ENCODE measurements around the gene GRIN2A. TPM values are rescaled to one million over a fixed set of nuclear protein-coding genes. Genes with fewer than 3 reads are reported as not detected.

The GRIN2A gene
- total RNA-seq, 4 donors from 2014 or later: 0.13 to 1.2 (median 0.30) TPM

DNA sequence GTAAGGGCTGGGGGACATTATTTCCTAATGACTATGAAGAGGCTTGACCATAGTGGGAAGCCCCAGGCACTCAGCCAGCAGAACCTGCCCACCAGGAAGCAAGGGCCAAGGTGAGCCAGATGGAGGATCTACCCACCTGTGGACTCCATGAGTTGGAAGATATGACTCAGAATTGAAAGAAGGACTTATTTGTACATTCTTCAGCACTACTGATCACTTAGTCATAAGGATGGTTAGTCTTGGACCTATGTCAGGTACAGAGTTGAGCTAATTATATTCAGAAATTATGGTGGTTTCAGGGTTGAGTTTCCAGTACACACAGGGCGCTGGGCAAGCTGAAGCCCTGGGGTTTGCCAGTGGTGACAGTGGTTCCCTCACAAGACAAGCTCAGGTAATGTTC is 24.0 kb upstream of the GRIN2A start:
- no peak for TF ChIP-seq CTCF (IDR thresholded peaks at IDR 0.05)
- DNase-seq (ENCODE audit: low spot score): no peak
- no peak for ATAC-seq (ENCODE audit: low FRiP score)

GRCh38 chr16:10205688-10206087 is 23.5 kb upstream of the GRIN2A start:
- DNase-seq (ENCODE audit: low spot score): no peak
- no peak for ATAC-seq (ENCODE audit: low FRiP score)
- no peak for TF ChIP-seq CTCF (IDR thresholded peaks at IDR 0.05)

DNA sequence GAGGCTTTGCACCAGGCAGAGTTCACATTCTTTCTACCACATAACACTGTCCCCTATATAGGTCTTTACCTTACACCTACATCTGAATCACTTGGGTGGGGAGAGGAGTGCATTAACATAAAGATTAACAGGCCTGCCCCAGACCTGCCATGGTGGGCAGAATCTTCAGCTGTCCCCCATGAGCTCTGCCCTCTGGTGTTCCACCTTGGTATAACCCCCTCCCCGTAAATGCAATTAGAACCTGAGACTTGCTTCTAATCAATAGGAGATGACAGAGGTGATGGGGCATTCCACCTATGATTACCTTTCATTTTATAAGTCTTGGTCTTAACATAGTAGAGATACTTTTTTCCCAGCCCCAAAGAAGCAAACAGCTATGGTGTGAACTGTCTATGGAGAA is 20.4 kb upstream of the GRIN2A start:
- DNase-seq (ENCODE audit: low spot score) (no peak), ATAC-seq (ENCODE audit: low FRiP score) (no peak)
- TF ChIP-seq CTCF (IDR thresholded peaks at IDR 0.05): no peak

DNA sequence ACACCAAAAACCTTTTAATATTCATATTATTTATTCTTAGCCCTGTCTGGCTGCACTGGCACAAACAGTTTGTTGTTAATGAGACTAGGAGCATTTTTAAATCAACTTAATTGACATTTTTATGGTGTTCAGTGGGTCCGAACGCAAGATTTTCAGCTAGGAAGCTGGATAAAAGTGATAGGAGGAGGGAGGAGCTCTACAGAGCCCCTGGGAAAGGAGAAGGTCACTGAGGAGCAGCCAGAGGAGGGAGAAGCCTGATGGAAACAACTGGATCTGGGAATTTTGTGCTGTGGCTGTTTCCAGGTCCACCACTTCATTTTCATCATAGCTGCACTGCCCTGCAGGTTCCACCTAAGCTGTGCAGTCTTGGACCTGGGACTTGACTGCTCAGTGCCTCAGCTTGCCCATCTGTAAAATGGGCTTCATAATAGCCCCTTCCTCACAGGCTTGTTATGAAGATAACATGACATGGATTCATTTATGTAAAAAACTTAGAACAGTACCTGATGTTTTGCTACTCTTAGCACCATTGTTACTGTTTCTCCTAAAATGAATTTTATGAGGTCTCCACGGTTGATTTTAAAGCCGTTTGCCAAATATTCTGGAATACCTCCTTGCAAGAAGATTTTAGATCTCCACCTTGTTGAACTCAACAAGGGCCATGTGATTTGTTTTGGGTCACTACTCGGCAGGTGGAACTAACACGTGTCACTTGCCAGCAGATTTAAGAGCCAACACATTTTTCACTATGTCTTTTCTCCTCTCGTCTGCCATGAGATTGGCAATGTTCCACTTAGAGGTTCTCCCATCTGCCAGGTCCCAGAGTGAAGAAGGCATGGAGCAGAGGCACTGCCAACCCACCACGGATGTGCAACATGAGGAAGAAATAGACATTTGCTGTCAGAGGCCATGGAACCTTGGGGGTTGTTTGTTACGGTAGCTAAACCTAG is 18.7 kb upstream of the GRIN2A start:
- DNase-seq (ENCODE audit: low spot score) (no peak), ATAC-seq (ENCODE audit: low FRiP score) (no peak)
- TF ChIP-seq CTCF (IDR thresholded peaks at IDR 0.05): no peak

GRCh38 chr16:10196999-10197398 is 14.8 kb upstream of the GRIN2A start:
- ATAC-seq (ENCODE audit: low FRiP score) (no peak), DNase-seq (ENCODE audit: low spot score) (no peak)

DNA sequence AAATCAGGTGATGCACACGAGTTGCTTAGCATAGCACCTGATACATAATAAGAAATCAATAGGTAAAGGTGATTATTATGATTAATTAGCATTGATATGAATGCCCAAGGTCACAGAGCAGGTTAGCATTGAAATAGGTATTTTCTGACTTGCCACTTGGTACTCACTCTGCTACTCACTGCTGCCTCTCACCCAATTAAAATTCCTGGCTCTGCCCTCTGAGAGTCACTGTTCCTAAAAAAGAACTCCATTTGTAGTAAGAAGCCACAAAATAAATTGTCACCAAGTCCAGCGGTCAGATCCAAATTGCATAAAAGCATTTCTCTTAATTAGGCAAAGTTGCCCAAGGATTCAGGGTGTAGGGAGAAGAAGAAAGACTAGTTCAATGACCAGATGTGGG is 8.9 kb upstream of the GRIN2A start:
- no peak for TF ChIP-seq CTCF (IDR thresholded peaks at IDR 0.05)

More at GRCh38 chr16:10196999-10197398, 14.8 kb upstream of the GRIN2A start:
- no peak for TF ChIP-seq CTCF (IDR thresholded peaks at IDR 0.05)

GRCh38 chr16:10189861-10190390 is 7.7 kb upstream of the GRIN2A start:
- no peak for TF ChIP-seq CTCF (IDR thresholded peaks at IDR 0.05)
- ATAC-seq (ENCODE audit: low FRiP score) (no peak), DNase-seq (ENCODE audit: low spot score) (no peak)

More for the DNA sequence above, 8.9 kb upstream of the GRIN2A start:
- no peak for DNase-seq (ENCODE audit: low spot score)
- no peak for ATAC-seq (ENCODE audit: low FRiP score)

Measured in omental fat pad (tissue), 4 donors.